ENCODE results near the gene SERGEF.

GRCh38 chr11:17828311-17828751 is 184.5 kb downstream of the SERGEF start:
- TF ChIP-seq CTCF (IDR thresholded peaks at IDR 0.05) (no peak), POLR2A (IDR thresholded peaks at IDR 0.05; ENCODE audit: low read depth) (no peak)

Data from esophagus muscularis mucosa (tissue), 3 donors.